Measurements from ENCODE around the gene SIKE1. TPM values are rescaled to one million over a fixed set of nuclear protein-coding genes. Genes with fewer than 3 reads are reported as not detected.

The SIKE1 gene
- total RNA-seq, 2 experiments from 2014 or later, result 59.4 to 65.0 TPM

- no peak for DNase-seq
- CTCF ChIA-PET, result interaction anchor here (1.9 kb wide), 1 partner anchor 10 kb away, joined by 4 read pairs; no protein-coding TSS in a partner anchor
- H3K27ac Mint-ChIP-seq, result no peak overlapping the region
- H3K9me3 Mint-ChIP-seq, result no peaks in the 10 kb centered on the region
- peaks cover 47% of the 10 kb centered on the region for H3K36me3 Mint-ChIP-seq (ENCODE audit: low read depth)
- no peak overlapping the region for H3K4me3 Mint-ChIP-seq
- H3K27me3 Mint-ChIP-seq, result no peaks in the 10 kb centered on the region
- peaks cover 81% of the 10 kb centered on the region for H3K4me1 Mint-ChIP-seq
- POLR2A ChIA-PET, result no interaction called here
These were observed 30.6 kb downstream of the SIKE1 start for GRCh38 chr1:114749835-114750234.

GRCh38 chr1:114746450-114747121, 33.9 kb downstream of the SIKE1 start:
- Mint-ChIP-seq H3K9me3 (no peaks in the 10 kb centered on the region), H3K27me3 (no peaks in the 10 kb centered on the region), H3K4me3 (no peak overlapping the region), H3K4me1 (peaks cover 65% of the 10 kb centered on the region), H3K27ac (no peak overlapping the region), H3K36me3 (ENCODE audit: low read depth) (peaks cover 64% of the 10 kb centered on the region)
- DNase-seq, result no peak
- ChIA-PET POLR2A (interaction anchor here (0.9 kb wide), 1 partner anchor 13 kb away, joined by 3 read pairs; no protein-coding TSS in a partner anchor), CTCF (interaction anchor here (1.3 kb wide), 1 partner anchor 26 kb away, joined by 3 read pairs; no protein-coding TSS in a partner anchor)

DNA sequence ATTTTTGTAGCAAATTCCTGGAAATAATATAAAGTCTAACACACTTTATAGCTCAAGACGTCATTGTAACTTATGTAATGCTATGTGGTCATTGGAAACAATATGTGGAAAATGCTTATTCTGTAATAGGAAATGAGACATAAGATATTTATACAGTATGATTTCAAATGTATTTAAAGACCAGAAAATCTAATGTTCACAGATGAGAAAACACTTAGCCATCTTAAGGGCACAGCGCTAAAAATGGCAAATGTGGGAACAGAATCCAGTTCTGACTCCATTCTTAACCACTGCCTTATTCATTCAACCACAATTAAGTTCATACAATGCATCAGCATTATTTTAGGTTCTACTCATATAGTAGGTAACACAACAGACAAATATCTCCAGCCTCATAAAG, 35.2 kb downstream of the SIKE1 start:
- Mint-ChIP-seq H3K4me1 (peaks cover 56% of the 10 kb centered on the region), H3K9me3 (no peaks in the 10 kb centered on the region), H3K36me3 (ENCODE audit: low read depth) (peaks cover 67% of the 10 kb centered on the region), H3K27ac (no peak overlapping the region), H3K4me3 (no peak overlapping the region), H3K27me3 (no peaks in the 10 kb centered on the region)
- ChIA-PET CTCF (interaction anchor here (0.6 to 0.7 kb wide), 2 partner anchors 11 to 64 kb away, joined by 3 read pairs; no protein-coding TSS in a partner anchor), POLR2A (interaction anchor here (1.0 kb wide), 1 partner anchor 26 kb away, joined by 6 read pairs; no protein-coding TSS in a partner anchor)
- DNase-seq, result no peak

DNA sequence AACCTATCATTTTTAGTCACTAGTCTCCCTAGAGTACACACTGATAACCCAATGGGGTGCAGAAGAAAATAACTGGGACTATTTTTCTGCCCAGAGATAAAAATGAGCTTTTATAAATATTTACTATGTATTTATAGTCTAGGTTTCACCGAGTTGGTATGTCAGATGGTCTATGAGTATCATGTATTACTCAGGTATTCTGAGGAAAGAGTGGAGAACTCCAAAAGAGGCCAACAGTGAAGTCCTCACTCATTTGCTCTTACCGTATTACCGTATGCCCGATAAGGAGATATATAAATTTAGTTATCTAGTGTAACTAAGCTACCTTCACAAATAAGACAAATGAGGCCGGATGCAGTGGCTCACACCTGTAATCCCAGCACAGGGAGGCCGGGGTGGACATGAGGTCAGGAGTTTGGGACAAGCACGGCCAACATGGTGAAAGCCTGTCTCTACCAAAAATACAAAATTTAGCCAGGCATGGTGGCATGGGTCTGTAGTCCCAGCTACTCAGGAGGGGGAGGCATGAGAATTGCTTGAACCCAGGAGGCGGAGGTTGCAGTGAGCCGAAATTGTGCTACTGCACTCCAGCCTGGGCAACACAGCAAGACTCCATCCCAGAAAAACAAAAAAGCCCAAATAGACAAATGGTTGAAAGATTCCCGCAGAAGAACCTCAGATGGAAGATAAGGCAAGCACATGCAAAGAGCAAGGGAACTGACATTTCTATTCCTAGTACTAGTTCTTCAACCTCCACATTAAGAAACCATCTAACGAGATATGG, 38.3 kb downstream of the SIKE1 start:
- H3K4me1 Mint-ChIP-seq, result peaks cover 35% of the 10 kb centered on the region

DNA sequence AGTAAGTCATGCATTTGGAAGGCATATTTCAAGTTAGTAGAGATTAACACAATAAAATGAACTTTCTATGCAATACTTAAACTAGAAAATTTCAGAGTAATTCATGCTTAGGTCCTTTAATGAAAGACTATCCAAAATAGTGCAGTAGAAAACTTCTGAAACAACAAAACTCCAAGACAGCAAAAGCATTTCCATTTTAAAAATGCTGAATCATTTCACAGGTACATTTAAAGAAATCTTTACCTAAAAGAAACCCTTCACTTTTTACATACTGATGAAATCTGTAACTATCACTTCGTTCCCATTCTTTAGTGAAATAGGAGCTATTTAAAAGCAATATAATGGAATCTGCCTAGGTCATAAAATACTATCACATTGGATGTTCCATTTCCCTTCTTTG, 40.2 kb downstream of the SIKE1 start:
- Mint-ChIP-seq H3K9me3 (no peaks in the 10 kb centered on the region), H3K4me3 (no peak overlapping the region), H3K27ac (no peak overlapping the region), H3K36me3 (ENCODE audit: low read depth) (peaks cover 55% of the 10 kb centered on the region), H3K4me1 (peaks cover 17% of the 10 kb centered on the region), H3K27me3 (no peaks in the 10 kb centered on the region)
- ChIA-PET POLR2A (no interaction called here), CTCF (no interaction called here)
- DNase-seq, result no peak

More for the DNA sequence above, 38.3 kb downstream of the SIKE1 start:
- POLR2A ChIA-PET, result no interaction called here
- Mint-ChIP-seq H3K4me3 (no peak overlapping the region), H3K27ac (peak overlapping the region; percentile 31), H3K36me3 (ENCODE audit: low read depth) (peaks cover 56% of the 10 kb centered on the region), H3K27me3 (no peaks in the 10 kb centered on the region), H3K9me3 (no peaks in the 10 kb centered on the region)
- CTCF ChIA-PET, result interaction anchor here (1.3 kb wide), 1 partner anchor 11 kb away, joined by 3 read pairs; no protein-coding TSS in a partner anchor
- DNase-seq, result no peak

DNA sequence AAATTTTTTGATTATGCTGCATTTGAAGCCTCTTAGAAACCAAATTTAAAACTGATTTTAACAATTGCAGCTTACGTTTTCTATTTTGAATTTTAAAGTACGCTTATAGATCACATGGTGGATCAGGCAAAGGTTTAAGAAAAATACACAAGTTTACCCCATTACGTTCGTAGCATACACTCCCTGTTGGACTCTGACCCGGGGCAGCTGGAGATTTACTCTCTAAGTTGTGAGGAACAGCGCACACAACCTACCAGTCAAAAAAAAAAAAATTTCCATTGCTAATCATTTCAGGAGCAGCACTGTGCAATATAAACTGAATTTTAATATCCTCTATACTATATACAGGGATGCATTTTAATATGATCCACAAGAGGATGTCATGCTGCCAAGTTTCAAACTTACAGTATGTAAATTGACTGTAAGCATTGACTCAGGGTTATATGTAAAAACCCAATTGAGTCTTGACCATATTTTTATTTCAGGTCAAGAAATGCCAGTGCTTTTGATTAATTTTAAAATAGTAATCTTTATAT, 43.1 kb downstream of the SIKE1 start:
- no peak overlapping the region for H3K4me3 Mint-ChIP-seq
- no peaks in the 10 kb centered on the region for H3K27me3 Mint-ChIP-seq
- H3K9me3 Mint-ChIP-seq, result no peaks in the 10 kb centered on the region
- peaks cover 63% of the 10 kb centered on the region for H3K36me3 Mint-ChIP-seq (ENCODE audit: low read depth)
- H3K27ac Mint-ChIP-seq, result no peak overlapping the region
- H3K4me1 Mint-ChIP-seq, result peaks cover 4% of the 10 kb centered on the region
- ChIA-PET POLR2A (no interaction called here), CTCF (interaction anchor here (1.0 to 1.3 kb wide), 3 partner anchors 13 to 21 kb away, joined by 3 read pairs; partner anchors contain the start of gene NRAS)
- no peak for DNase-seq

- Mint-ChIP-seq H3K4me3 (no peak overlapping the region), H3K27ac (no peak overlapping the region), H3K27me3 (no peaks in the 10 kb centered on the region), H3K9me3 (no peaks in the 10 kb centered on the region), H3K36me3 (ENCODE audit: low read depth) (peaks cover 63% of the 10 kb centered on the region), H3K4me1 (peaks cover 2% of the 10 kb centered on the region)
- ChIA-PET CTCF (no interaction called here), POLR2A (no interaction called here)
- DNase-seq, result no peak
These were observed 45.0 kb downstream of the SIKE1 start for GRCh38 chr1:114735479-114735878.

GRCh38 chr1:114729782-114730181, 50.7 kb downstream of the SIKE1 start:
- Mint-ChIP-seq H3K9me3 (no peaks in the 10 kb centered on the region), H3K4me3 (no peak overlapping the region), H3K27me3 (no peaks in the 10 kb centered on the region), H3K27ac (no peak overlapping the region), H3K4me1 (peaks cover 4% of the 10 kb centered on the region), H3K36me3 (ENCODE audit: low read depth) (peaks cover 78% of the 10 kb centered on the region)
- CTCF ChIA-PET, result no interaction called here
- no peak for DNase-seq
- POLR2A ChIA-PET, result no interaction called here

DNA sequence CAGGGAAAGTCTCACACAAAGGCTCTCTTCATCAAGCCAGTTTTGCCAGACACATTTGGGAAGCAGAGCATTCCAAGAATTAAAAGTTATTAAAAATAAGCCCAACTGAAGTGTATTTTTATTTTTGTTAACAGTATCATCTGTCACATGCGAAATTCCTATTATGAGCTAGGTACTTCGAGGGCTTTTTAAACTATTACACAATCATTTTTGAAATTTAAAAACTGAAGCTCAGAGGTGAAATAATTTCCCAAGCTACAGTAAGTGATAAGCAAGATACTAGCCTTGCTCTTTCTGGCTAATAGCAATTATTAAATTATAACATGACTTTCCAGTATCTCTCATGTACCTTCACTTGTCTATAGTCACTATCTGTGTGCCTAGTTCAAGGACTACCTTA, 51.9 kb downstream of the SIKE1 start:
- H3K27ac Mint-ChIP-seq, result no peak overlapping the region

GRCh38 chr1:114725230-114725629, 55.3 kb downstream of the SIKE1 start:
- no peak for DNase-seq
- no peak overlapping the region for H3K4me3 Mint-ChIP-seq
- POLR2A ChIA-PET, result no interaction called here
- H3K36me3 Mint-ChIP-seq (ENCODE audit: low read depth), result peaks cover 79% of the 10 kb centered on the region
- H3K9me3 Mint-ChIP-seq, result no peaks in the 10 kb centered on the region
- no peak overlapping the region for H3K27ac Mint-ChIP-seq
- H3K4me1 Mint-ChIP-seq, result peaks cover 6% of the 10 kb centered on the region
- CTCF ChIA-PET, result interaction anchor here (1.4 kb wide), 1 partner anchor 12 kb away, joined by 3 read pairs; no protein-coding TSS in a partner anchor
- no peaks in the 10 kb centered on the region for H3K27me3 Mint-ChIP-seq

More for the DNA sequence above, 51.9 kb downstream of the SIKE1 start:
- POLR2A ChIA-PET, result no interaction called here
- CTCF ChIA-PET, result interaction anchor here (1.2 to 1.3 kb wide), 2 partner anchors 9 to 17 kb away, joined by 3 to 5 read pairs; no protein-coding TSS in a partner anchor
- no peak for DNase-seq
- H3K4me3 Mint-ChIP-seq, result no peak overlapping the region
- H3K9me3 Mint-ChIP-seq, result no peaks in the 10 kb centered on the region
- H3K27me3 Mint-ChIP-seq, result no peaks in the 10 kb centered on the region
- peaks cover 5% of the 10 kb centered on the region for H3K4me1 Mint-ChIP-seq
- peaks cover 76% of the 10 kb centered on the region for H3K36me3 Mint-ChIP-seq (ENCODE audit: low read depth)

GRCh38 chr1:114723915-114724314, 56.6 kb downstream of the SIKE1 start:
- Mint-ChIP-seq H3K4me3 (no peak overlapping the region), H3K4me1 (peaks cover 4% of the 10 kb centered on the region), H3K9me3 (no peaks in the 10 kb centered on the region), H3K27ac (peak overlapping the region; percentile 41), H3K36me3 (ENCODE audit: low read depth) (peaks cover 82% of the 10 kb centered on the region), H3K27me3 (no peaks in the 10 kb centered on the region)
- POLR2A ChIA-PET, result no interaction called here
- CTCF ChIA-PET, result no interaction called here
- no peak for DNase-seq

- Mint-ChIP-seq H3K27me3 (no peaks in the 10 kb centered on the region), H3K27ac (no peak overlapping the region), H3K36me3 (ENCODE audit: low read depth) (peaks cover 83% of the 10 kb centered on the region), H3K4me3 (no peak overlapping the region), H3K9me3 (no peaks in the 10 kb centered on the region), H3K4me1 (peaks cover 4% of the 10 kb centered on the region)
- no peak for DNase-seq
- ChIA-PET CTCF (no interaction called here), POLR2A (no interaction called here)
These were observed 57.0 kb downstream of the SIKE1 start for GRCh38 chr1:114723457-114723856.

- ChIA-PET POLR2A (no interaction called here), CTCF (interaction anchor here (0.7 to 1.0 kb wide), 2 partner anchors 8 to 26 kb away, joined by 3 to 5 read pairs; no protein-coding TSS in a partner anchor)
- H3K27me3 Mint-ChIP-seq, result no peaks in the 10 kb centered on the region
- no peaks in the 10 kb centered on the region for H3K9me3 Mint-ChIP-seq
- H3K4me1 Mint-ChIP-seq, result peaks cover 15% of the 10 kb centered on the region
- H3K27ac Mint-ChIP-seq, result no peak overlapping the region
- H3K36me3 Mint-ChIP-seq (ENCODE audit: low read depth), result peaks cover 79% of the 10 kb centered on the region
- DNase-seq, result no peak
- H3K4me3 Mint-ChIP-seq, result no peak overlapping the region
These were observed 60.0 kb downstream of the SIKE1 start for GRCh38 chr1:114720492-114720891.
